Suprapubic skin (tissue), 4 donors: ENCODE measurements around the gene GMDS. TPM values are rescaled to one million over a fixed set of nuclear protein-coding genes. Genes with fewer than 3 reads are reported as not detected.

Experiments
- DNase-seq, 2 donors: peaks; one replicate each; pipeline ENCODE4 v3.0.0-alpha.2; 2019; ENCODE audit warnings: low spot score in 2 of 2
- H3K27ac ChIP-seq: fragments of 200-600 bp; sonication (generic); one replicate; pipeline ENCODE4 v1.5.1; 2019
- H3K27me3 ChIP-seq: fragments of 200-600 bp; sonication (generic); one replicate; pipeline ENCODE4 v1.5.1; 2019
- H3K36me3 ChIP-seq: fragments of 200-600 bp; sonication (generic); one replicate; pipeline ENCODE4 v1.5.1; 2019
- H3K4me1 ChIP-seq: fragments of 200-600 bp; sonication (generic); one replicate; pipeline ENCODE4 v1.5.1; 2019
- H3K4me3 ChIP-seq: fragments of 200-600 bp; sonication (generic); one replicate; pipeline ENCODE4 v1.5.1; 2019; ENCODE audit warnings: mild to moderate bottlenecking
- H3K9me3 ChIP-seq: fragments of 200-600 bp; sonication (generic); one replicate; pipeline ENCODE4 v1.5.1; 2019
- CTCF ChIP-seq, 2 donors: fragments of 200-600 bp in 1 of 2; fragments of 450-650 bp in 1 of 2; sonication (generic) in 1 of 2; IDR thresholded peaks; one replicate each; pipeline ENCODE4 v1.5.1; 2016 to 2019; ENCODE audit warnings: antibody characterized with exemption in 2 of 2, mild to moderate bottlenecking in 1 of 2, moderate library complexity in 1 of 2
- EP300 ChIP-seq: sonication (generic); formaldehyde crosslinking; IDR thresholded peaks from one replicate; pipeline ENCODE4 v1.6.1; 2017; ENCODE audit warnings: antibody characterized with exemption
- POLR2A ChIP-seq, 2 donors: fragments of 450-650 bp; IDR thresholded peaks; one replicate each; pipeline ENCODE4 v1.6.1; 2017; ENCODE audit warnings: antibody characterized with exemption in 2 of 2, mild to moderate bottlenecking in 2 of 2, moderate library complexity in 2 of 2
- POLR2AphosphoS5 ChIP-seq, 3 donors: sonication (generic); formaldehyde crosslinking; IDR thresholded peaks; one replicate each; pipeline ENCODE4 v1.6.1; 2017; ENCODE audit warnings: antibody characterized with exemption in 3 of 3
- WGBS: methylation state at CpG from one replicate; pipeline ENCODE4 v1.1.5; 2018; 5-methylcytosine and 5-hydroxymethylcytosine counted together
- total RNA-seq, 4 donors: library from RNA; depleted of rRNA; stranded (reverse); fragments of >200 nt; gene quantifications; one replicate each; pipeline ENCODE4 v1.1.0, GENCODE V29; 2016

Gene GMDS
- total RNA-seq, 4 donors from 2014 or later: 11.7 to 19.3 (median 13.2) TPM

GRCh38 chr6:1814279-1814678, 431.1 kb downstream of the GMDS start:
- TF ChIP-seq POLR2AphosphoS5 (IDR thresholded peaks at IDR 0.05) (no peak), EP300 (no peak), POLR2A (IDR thresholded peaks at IDR 0.05) (no peak), CTCF (IDR thresholded peaks at IDR 0.05) (no peak)
- no peaks in the 10 kb centered on the region for H3K9me3 ChIP-seq
- 71% methylated on average over 4 of the region's 4 CpGs for WGBS

GRCh38 chr6:1812487-1812886, 432.9 kb downstream of the GMDS start:
- no peaks in the 10 kb centered on the region for H3K36me3 ChIP-seq
- 77% methylated on average over 2 of the region's 2 CpGs for WGBS
- no peak overlapping the region for H3K27ac ChIP-seq
- no peak for DNase-seq
- no peaks in the 10 kb centered on the region for H3K4me1 ChIP-seq
- H3K27me3 ChIP-seq: no peaks in the 10 kb centered on the region
- no peak overlapping the region for H3K4me3 ChIP-seq
- no peak for TF ChIP-seq EP300
- TF ChIP-seq CTCF (IDR thresholded peaks at IDR 0.05): no peak
- no peak for TF ChIP-seq POLR2A (IDR thresholded peaks at IDR 0.05)
- no peak for TF ChIP-seq POLR2AphosphoS5 (IDR thresholded peaks at IDR 0.05)
- no peaks in the 10 kb centered on the region for H3K9me3 ChIP-seq

More at GRCh38 chr6:1814279-1814678, 431.1 kb downstream of the GMDS start:
- no peak overlapping the region for H3K27ac ChIP-seq
- no peak overlapping the region for H3K4me3 ChIP-seq
- no peaks in the 10 kb centered on the region for H3K27me3 ChIP-seq
- H3K4me1 ChIP-seq: no peaks in the 10 kb centered on the region
- no peaks in the 10 kb centered on the region for H3K36me3 ChIP-seq
- DNase-seq: no peak

GRCh38 chr6:1812034-1812433, 433.4 kb downstream of the GMDS start:
- WGBS: 94% methylated on average over 7 of the region's 7 CpGs
- no peaks in the 10 kb centered on the region for H3K27me3 ChIP-seq
- no peaks in the 10 kb centered on the region for H3K9me3 ChIP-seq
- H3K4me3 ChIP-seq: no peak overlapping the region
- H3K4me1 ChIP-seq: no peaks in the 10 kb centered on the region
- TF ChIP-seq CTCF (IDR thresholded peaks at IDR 0.05) (no peak), POLR2AphosphoS5 (IDR thresholded peaks at IDR 0.05) (no peak), POLR2A (IDR thresholded peaks at IDR 0.05) (no peak), EP300 (no peak)
- DNase-seq: no peak
- H3K36me3 ChIP-seq: no peaks in the 10 kb centered on the region
- no peak overlapping the region for H3K27ac ChIP-seq

- 89% methylated on average over 2 of the region's 2 CpGs for WGBS
- H3K4me1 ChIP-seq: no peaks in the 10 kb centered on the region
Measured at GRCh38 chr6:1810880-1811279, 434.5 kb downstream of the GMDS start.

More at GRCh38 chr6:1810880-1811279, 434.5 kb downstream of the GMDS start:
- TF ChIP-seq POLR2A (IDR thresholded peaks at IDR 0.05): no peak
- no peak for TF ChIP-seq EP300
- no peak for TF ChIP-seq CTCF (IDR thresholded peaks at IDR 0.05)
- TF ChIP-seq POLR2AphosphoS5 (IDR thresholded peaks at IDR 0.05): no peak
- Histone ChIP-seq H3K27me3 (no peaks in the 10 kb centered on the region), H3K4me3 (no peak overlapping the region), H3K36me3 (no peaks in the 10 kb centered on the region), H3K9me3 (no peaks in the 10 kb centered on the region), H3K27ac (no peak overlapping the region)
- DNase-seq: no peak
